Upper lobe of right lung (tissue), 1 donor: ENCODE data around the gene S100B. TPM values are rescaled to one million over a fixed set of nuclear protein-coding genes. Genes with fewer than 3 reads are reported as not detected.

Experiments
- ATAC-seq: fragments of 200-7000 bp; cut with Tn5 transposase; one replicate; pipeline ENCODE4 v1.9.1; 2020; ENCODE audit warnings: mild to moderate bottlenecking, moderate library complexity
- DNase-seq: peaks from one replicate; pipeline ENCODE4 v3.0.0-alpha.2; 2020
- H3K27ac ChIP-seq: fragments of 200-600 bp; one replicate; pipeline ENCODE4 v1.8.0; 2022
- H3K27me3 ChIP-seq: fragments of 200-600 bp; one replicate; pipeline ENCODE4 v1.8.0; 2022; ENCODE audit warnings: mild to moderate bottlenecking
- H3K36me3 ChIP-seq: fragments of 200-600 bp; one replicate; pipeline ENCODE4 v1.8.0; 2022
- H3K4me1 ChIP-seq: fragments of 200-600 bp; one replicate; pipeline ENCODE4 v1.8.0; 2022
- H3K4me3 ChIP-seq: fragments of 200-600 bp; one replicate; pipeline ENCODE4 v1.8.0; 2022; ENCODE audit warnings: mild to moderate bottlenecking
- H3K9me3 ChIP-seq: fragments of 200-600 bp; one replicate; pipeline ENCODE4 v1.8.0; 2022
- intact Hi-C: fragments of 100-400 bp; cut with DNase I; formaldehyde crosslinking; loops from one replicate; pipeline ENCODE4 v1.11.0; 2022
- total RNA-seq: library from RNA; stranded (reverse); fragmentation: NEBNext Ultra II Directional; extraction: Animal tissue kit (Norgen Biotek cat#: 25700); gene quantifications from one replicate; pipeline ENCODE4 v1.2.1, GENCODE V29; 2021
- TF ChIP-seq, protein P1 (sequence below): fragments of 200-600 bp; IDR thresholded peaks from one replicate; pipeline ENCODE4 v1.8.0; 2022; ENCODE audit warnings: antibody characterized with exemption
- donor health status: DM: no; HTN: yes; CAD: no; lungs with severe emphysema.

The S100B gene
- total RNA-seq, 1 donor from 2014 or later = 4.5 TPM

GRCh38 chr21:46562472-46562871, 42.4 kb downstream of the S100B start:
- Histone ChIP-seq H3K36me3 (peaks cover 96% of the 10 kb centered on the region), H3K4me3 (no peak overlapping the region), H3K27me3 (no peaks in the 10 kb centered on the region), H3K27ac (no peak overlapping the region), H3K4me1 (no peaks in the 10 kb centered on the region), H3K9me3 (no peaks in the 10 kb centered on the region)
- TF ChIP-seq, protein P1, sequence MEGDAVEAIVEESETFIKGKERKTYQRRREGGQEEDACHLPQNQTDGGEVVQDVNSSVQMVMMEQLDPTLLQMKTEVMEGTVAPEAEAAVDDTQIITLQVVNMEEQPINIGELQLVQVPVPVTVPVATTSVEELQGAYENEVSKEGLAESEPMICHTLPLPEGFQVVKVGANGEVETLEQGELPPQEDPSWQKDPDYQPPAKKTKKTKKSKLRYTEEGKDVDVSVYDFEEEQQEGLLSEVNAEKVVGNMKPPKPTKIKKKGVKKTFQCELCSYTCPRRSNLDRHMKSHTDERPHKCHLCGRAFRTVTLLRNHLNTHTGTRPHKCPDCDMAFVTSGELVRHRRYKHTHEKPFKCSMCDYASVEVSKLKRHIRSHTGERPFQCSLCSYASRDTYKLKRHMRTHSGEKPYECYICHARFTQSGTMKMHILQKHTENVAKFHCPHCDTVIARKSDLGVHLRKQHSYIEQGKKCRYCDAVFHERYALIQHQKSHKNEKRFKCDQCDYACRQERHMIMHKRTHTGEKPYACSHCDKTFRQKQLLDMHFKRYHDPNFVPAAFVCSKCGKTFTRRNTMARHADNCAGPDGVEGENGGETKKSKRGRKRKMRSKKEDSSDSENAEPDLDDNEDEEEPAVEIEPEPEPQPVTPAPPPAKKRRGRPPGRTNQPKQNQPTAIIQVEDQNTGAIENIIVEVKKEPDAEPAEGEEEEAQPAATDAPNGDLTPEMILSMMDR = no peak
- DNase-seq = no peak
- intact Hi-C loops = no loop called here
- ATAC-seq = no peak

GRCh38 chr21:46561445-46562090, 43.3 kb downstream of the S100B start:
- no peak for DNase-seq
- no peak overlapping the region for H3K4me3 ChIP-seq
- no peak for ATAC-seq
- H3K27ac ChIP-seq = no peak overlapping the region
- no peaks in the 10 kb centered on the region for H3K4me1 ChIP-seq
- intact Hi-C loops = no loop called here
- no peaks in the 10 kb centered on the region for H3K27me3 ChIP-seq
- no peaks in the 10 kb centered on the region for H3K9me3 ChIP-seq
- H3K36me3 ChIP-seq = peaks cover 96% of the 10 kb centered on the region
- TF ChIP-seq, protein P1 = no peak

GRCh38 chr21:46560568-46561444, 44.1 kb downstream of the S100B start:
- TF ChIP-seq, protein P1 = no peak
- Histone ChIP-seq H3K4me1 (no peaks in the 10 kb centered on the region), H3K27me3 (no peaks in the 10 kb centered on the region), H3K27ac (no peak overlapping the region), H3K36me3 (peaks cover 96% of the 10 kb centered on the region), H3K4me3 (no peak overlapping the region), H3K9me3 (no peaks in the 10 kb centered on the region)
- intact Hi-C loops = no loop called here
- no peak for DNase-seq
- ATAC-seq = no peak

DNA sequence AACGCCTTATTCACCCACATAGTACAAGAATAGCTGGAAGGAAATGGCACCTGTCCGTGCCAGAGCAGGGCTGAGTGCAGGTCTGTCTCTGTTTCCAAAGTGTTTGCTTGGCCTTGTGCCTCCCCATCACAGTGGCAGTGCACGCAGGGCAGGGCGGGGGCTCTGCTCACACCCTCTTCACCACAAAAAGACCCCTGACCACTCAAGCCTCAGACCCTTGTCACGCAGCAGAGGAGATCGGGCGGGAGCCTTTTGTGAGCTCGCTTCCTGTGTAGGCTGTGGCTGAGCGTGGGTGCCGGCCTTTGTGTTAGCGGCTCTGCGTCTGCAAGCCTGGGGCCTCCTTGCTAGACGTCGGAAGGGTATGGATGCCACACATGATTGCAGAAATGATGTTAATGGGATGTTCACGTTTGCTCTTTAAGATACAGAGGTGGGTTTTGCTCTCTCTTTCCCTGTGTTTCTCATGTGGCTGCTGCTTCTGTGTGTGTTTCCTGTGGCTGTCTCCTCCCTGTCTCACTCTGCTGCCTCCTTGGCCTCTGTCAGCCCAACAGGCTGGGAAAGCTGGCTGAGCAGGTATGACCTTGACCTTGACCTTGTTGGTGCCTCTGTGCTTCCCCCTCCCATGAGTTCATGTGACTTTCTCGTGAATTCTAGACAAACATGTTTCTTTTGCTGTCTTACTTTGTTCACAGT, 45.4 kb downstream of the S100B start:
- ATAC-seq = no peak
- TF ChIP-seq, protein P1 = no peak
- Histone ChIP-seq H3K27ac (peak overlapping the region; percentile 8), H3K9me3 (no peaks in the 10 kb centered on the region), H3K4me1 (no peaks in the 10 kb centered on the region), H3K4me3 (no peak overlapping the region), H3K27me3 (no peaks in the 10 kb centered on the region), H3K36me3 (peaks cover 98% of the 10 kb centered on the region)
- DNase-seq = no peak
- intact Hi-C loops = no loop called here

GRCh38 chr21:46557919-46558392, 46.9 kb downstream of the S100B start:
- intact Hi-C loops = no loop called here
- Histone ChIP-seq H3K4me3 (no peak overlapping the region), H3K36me3 (peaks cover 94% of the 10 kb centered on the region), H3K27ac (no peak overlapping the region), H3K27me3 (no peaks in the 10 kb centered on the region), H3K4me1 (no peaks in the 10 kb centered on the region), H3K9me3 (no peaks in the 10 kb centered on the region)
- TF ChIP-seq, protein P1 = no peak
- DNase-seq (no peak), ATAC-seq (no peak)
